Vagina (tissue), 2 donors: ENCODE results near the gene NCKAP5L.

Experiments used
- CTCF ChIP-seq, 3 experiments: fragments of 450-650 bp in 2 of 3; fragments of 200-600 bp in 1 of 3; sonication (generic) in 1 of 3; IDR thresholded peaks; one replicate each; pipeline ENCODE4 v1.5.1; 2017 to 2019; ENCODE audit warnings: antibody characterized with exemption in 3 of 3, mild to moderate bottlenecking in 2 of 3, moderate library complexity in 2 of 3
- POLR2AphosphoS5 ChIP-seq, 2 donors: sonication (generic); formaldehyde crosslinking; IDR thresholded peaks; one replicate each; pipeline ENCODE4 v1.9.0; 2017; ENCODE audit warnings: antibody characterized with exemption in 2 of 2, mild to moderate bottlenecking in 2 of 2, low read depth in 1 of 2; ENCODE audit not compliant: insufficient read depth in 1 of 2

- TF ChIP-seq POLR2AphosphoS5 (IDR thresholded peaks at IDR 0.05; ENCODE audit: insufficient read depth in 1 of 2, low read depth in 1 of 2) (no peak), CTCF (IDR thresholded peaks at IDR 0.05) (no peak)
Observed at GRCh38 chr12:49811961-49812401, 16.2 kb downstream of the NCKAP5L start.
